Measurements from ENCODE around the gene MPST. TPM values are rescaled to one million over a fixed set of nuclear protein-coding genes. Genes with fewer than 3 reads are reported as not detected.

MPST gene
- total RNA-seq, 1 experiment from 2014 or later: 192 TPM

- no peak for DNase-seq (ENCODE audit: low read depth)
- in situ Hi-C loops (cut with HindIII; ENCODE audit: low pct_unique_long_range_greater_than_20kb, low sequenced_read_pairs): no loop called here
These were observed 20.8 kb upstream of the MPST start for GRCh38 chr22:36998620-36999351.

DNA sequence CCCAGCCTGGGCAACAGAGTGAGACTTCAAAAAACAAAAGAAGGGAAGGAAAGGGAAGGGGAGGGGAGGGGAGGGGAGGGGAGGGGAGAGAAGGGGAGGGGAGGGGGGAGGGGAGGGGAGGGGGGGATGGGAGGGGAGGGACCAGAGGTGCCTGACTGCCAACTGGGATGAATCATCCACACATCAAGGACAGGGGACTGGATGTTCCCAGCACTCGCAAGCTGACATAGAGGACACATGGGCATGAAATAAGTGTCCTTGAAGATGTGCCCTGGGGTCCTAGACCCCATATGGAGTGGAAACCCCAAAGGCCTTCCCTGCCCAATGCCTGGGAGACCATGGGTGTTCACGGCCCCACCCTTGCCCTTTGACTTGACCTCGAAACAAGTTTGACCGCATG is 20.1 kb upstream of the MPST start:
- no peak for DNase-seq (ENCODE audit: low read depth)
- in situ Hi-C loops (cut with HindIII; ENCODE audit: low pct_unique_long_range_greater_than_20kb, low sequenced_read_pairs): no loop called here

- no peak for DNase-seq (ENCODE audit: low read depth)
- in situ Hi-C loops (cut with HindIII; ENCODE audit: low pct_unique_long_range_greater_than_20kb, low sequenced_read_pairs): no loop called here
These were observed 18.6 kb upstream of the MPST start for GRCh38 chr22:37000676-37001534.

GRCh38 chr22:37001826-37002225 is 17.7 kb upstream of the MPST start:
- DNase-seq (ENCODE audit: low read depth): no peak
- in situ Hi-C loops (cut with HindIII; ENCODE audit: low pct_unique_long_range_greater_than_20kb, low sequenced_read_pairs): no loop called here

- in situ Hi-C loops (cut with HindIII; ENCODE audit: low pct_unique_long_range_greater_than_20kb, low sequenced_read_pairs): no loop called here
- DNase-seq (ENCODE audit: low read depth): no peak
These were observed 16.9 kb upstream of the MPST start for GRCh38 chr22:37002633-37003032.

GRCh38 chr22:37007651-37008050 is 11.9 kb upstream of the MPST start:
- in situ Hi-C loops (cut with HindIII; ENCODE audit: low pct_unique_long_range_greater_than_20kb, low sequenced_read_pairs): no loop called here
- no peak for DNase-seq (ENCODE audit: low read depth)

DNA sequence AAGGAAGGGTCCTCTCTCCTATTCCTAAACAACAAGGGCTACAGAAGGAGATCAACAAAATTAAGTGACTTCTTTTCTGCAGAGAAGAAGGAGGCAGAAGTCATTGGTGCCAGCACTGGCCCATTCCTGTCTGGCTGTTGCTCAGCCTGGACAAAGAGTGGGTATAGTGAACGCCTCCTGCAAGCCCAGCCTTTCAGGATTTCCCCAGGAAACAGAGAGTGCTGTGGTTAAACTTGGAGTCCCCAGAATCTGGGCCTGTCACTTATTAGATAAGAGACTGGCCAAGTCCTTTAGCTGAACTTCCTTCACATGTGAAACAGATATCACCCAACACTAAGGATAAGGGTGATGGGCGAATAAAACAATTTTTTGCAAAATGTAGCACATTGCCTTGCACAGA is 11.2 kb upstream of the MPST start:
- in situ Hi-C loops (cut with HindIII; ENCODE audit: low pct_unique_long_range_greater_than_20kb, low sequenced_read_pairs): no loop called here

GRCh38 chr22:37009490-37009889 is 10.1 kb upstream of the MPST start:
- in situ Hi-C loops (cut with HindIII; ENCODE audit: low pct_unique_long_range_greater_than_20kb, low sequenced_read_pairs): no loop called here
- DNase-seq (ENCODE audit: low read depth): no peak

More for the DNA sequence above, 11.2 kb upstream of the MPST start:
- no peak for DNase-seq (ENCODE audit: low read depth)

DNA sequence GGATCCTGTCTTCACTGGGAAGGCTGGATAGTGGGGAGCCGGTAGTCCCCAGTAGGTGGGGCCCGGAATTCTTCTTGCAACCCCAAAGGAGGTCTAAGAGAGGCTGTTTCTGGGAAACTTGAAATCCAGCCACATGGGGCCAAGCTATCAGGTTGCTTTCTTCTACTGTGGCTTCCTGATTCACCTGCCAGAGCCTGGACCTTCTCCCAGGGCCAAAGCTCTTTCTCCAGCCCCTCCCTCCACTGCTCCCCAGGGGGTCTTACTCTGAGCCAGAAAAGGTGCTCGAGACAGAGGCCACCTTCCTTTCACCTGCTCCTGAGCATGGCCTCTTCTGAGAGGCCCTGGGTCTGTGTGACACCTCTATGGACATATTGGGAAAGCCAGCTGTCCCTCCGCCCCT is 9.4 kb upstream of the MPST start:
- DNase-seq (ENCODE audit: low read depth): no peak
- in situ Hi-C loops (cut with HindIII; ENCODE audit: low pct_unique_long_range_greater_than_20kb, low sequenced_read_pairs): no loop called here

- in situ Hi-C loops (cut with HindIII; ENCODE audit: low pct_unique_long_range_greater_than_20kb, low sequenced_read_pairs): no loop called here
- DNase-seq (ENCODE audit: low read depth): no peak
These were observed 8.6 kb upstream of the MPST start for GRCh38 chr22:37010976-37011375.

DNA sequence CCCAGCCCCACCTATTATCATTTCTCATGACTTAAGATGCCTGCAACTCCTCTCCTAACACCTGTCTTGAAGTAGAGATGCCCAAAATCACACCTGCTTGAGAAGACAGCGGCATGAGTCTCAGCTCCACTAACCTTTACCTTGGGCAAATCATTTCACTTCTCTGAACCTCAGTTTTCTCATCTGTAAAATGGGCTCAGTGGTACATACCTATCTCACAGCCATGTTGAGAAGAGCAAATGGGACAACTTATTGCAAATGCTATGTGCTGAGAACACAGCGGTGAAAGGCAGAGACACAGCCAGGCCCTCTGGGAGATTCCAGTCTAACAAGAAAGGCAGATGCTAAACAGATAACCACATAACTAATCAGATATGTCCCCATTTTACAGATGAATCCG is 8.1 kb upstream of the MPST start:
- no peak for DNase-seq (ENCODE audit: low read depth)
- in situ Hi-C loops (cut with HindIII; ENCODE audit: low pct_unique_long_range_greater_than_20kb, low sequenced_read_pairs): no loop called here

GRCh38 chr22:37012262-37012904 is 7.2 kb upstream of the MPST start:
- no peak for DNase-seq (ENCODE audit: low read depth)
- in situ Hi-C loops (cut with HindIII; ENCODE audit: low pct_unique_long_range_greater_than_20kb, low sequenced_read_pairs): no loop called here

- in situ Hi-C loops (cut with HindIII; ENCODE audit: low pct_unique_long_range_greater_than_20kb, low sequenced_read_pairs): no loop called here
- DNase-seq (ENCODE audit: low read depth): no peak
These were observed 6.6 kb upstream of the MPST start for GRCh38 chr22:37012956-37013355.

DNA sequence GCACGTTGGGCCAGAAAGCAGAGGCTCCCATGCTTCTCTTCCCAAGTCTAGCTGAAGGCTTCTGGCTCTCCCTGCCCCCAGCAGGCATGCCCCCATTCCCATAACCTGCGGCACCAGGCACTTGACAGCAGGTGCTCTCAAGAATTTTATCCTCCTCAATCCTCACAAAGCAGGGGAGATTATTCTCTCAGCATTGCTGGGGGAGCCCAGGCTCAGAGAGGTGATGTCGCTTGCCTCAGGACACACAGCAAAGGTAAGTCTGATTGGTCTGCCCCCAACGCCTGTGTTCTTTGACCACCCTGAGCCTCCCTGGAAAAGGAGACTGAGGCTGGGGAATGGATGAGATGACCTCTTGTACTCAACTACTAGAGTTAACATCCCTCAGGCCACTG is 5.1 kb upstream of the MPST start:
- in situ Hi-C loops (cut with HindIII; ENCODE audit: low pct_unique_long_range_greater_than_20kb, low sequenced_read_pairs): no loop called here
- no peak for DNase-seq (ENCODE audit: low read depth)

- no peak for DNase-seq (ENCODE audit: low read depth)
- in situ Hi-C loops (cut with HindIII; ENCODE audit: low pct_unique_long_range_greater_than_20kb, low sequenced_read_pairs): no loop called here
These were observed 4.5 kb upstream of the MPST start for GRCh38 chr22:37014835-37015586.

GRCh38 chr22:37015587-37015878 is 4.0 kb upstream of the MPST start:
- in situ Hi-C loops (cut with HindIII; ENCODE audit: low pct_unique_long_range_greater_than_20kb, low sequenced_read_pairs): no loop called here
- DNase-seq (ENCODE audit: low read depth): no peak

DNA sequence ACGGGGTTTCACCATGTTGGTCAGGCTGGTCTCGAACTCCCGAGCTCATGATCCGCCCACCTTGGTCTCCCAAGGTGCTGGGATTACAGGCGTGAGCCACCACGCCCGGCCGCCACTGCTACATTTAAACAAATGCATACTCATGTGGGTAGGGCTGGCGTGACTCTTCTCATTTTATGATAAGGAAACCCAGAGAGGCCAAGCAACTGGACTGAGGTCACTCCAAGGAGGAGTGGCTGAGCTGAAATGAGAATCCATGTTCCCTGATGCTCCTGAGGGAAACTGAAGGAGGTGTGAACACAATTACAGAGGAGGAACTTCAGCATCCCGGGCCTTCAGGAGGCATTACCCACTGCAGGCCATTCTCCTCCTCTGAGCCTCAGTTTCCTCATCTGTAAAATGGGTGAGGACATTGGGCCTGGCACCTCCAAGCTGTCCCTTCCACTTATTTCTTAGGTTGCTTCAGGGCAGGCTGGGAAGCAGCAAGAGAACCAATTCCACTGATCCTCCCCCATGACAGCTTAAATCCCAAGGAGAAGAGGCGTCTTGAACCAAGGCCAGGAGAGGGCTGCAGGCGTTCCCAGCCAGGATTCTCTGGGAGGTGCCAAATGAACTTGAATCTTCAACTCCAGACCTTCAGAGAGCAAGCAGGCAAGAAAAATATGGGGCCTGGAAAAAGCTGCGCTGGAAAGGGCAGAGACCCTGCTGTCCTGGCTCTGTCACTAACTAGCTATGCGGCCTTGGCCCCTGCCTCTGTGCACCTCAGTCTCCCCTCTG is 3.2 kb upstream of the MPST start:
- in situ Hi-C loops (cut with HindIII; ENCODE audit: low pct_unique_long_range_greater_than_20kb, low sequenced_read_pairs): no loop called here
- no peak for DNase-seq (ENCODE audit: low read depth)

GRCh38 chr22:37017356-37017755 is 2.2 kb upstream of the MPST start:
- in situ Hi-C loops (cut with HindIII; ENCODE audit: low pct_unique_long_range_greater_than_20kb, low sequenced_read_pairs): no loop called here
- no peak for DNase-seq (ENCODE audit: low read depth)

All from Caki2 (cell line).